HepG2 (cell line): ENCODE results near the gene BAMBI. TPM values are rescaled to one million over a fixed set of nuclear protein-coding genes. Genes with fewer than 3 reads are reported as not detected.
A peak's percentile ranks its signal among the peaks of the same experiment; 100 is the strongest.

Experiments used
- ATF5 ChIP-seq: sonication (generic); formaldehyde crosslinking; IDR thresholded peaks from 2 replicates; pipeline ENCODE4 v1.4.0; 2020; ENCODE audit warnings: mild to moderate bottlenecking, low read depth, missing genetic modification reagents
- CEBPB ChIP-seq: IDR thresholded peaks from 2 replicates; pipeline ENCODE4 v1.6.1; 2011; ENCODE audit warnings: low read depth, low read length, improper control_type of control experiment, borderline replicate concordance
- JARID2 ChIP-seq: sonication (generic); formaldehyde crosslinking; IDR thresholded peaks from 2 replicates; pipeline ENCODE4 v1.8.1; 2023; ENCODE audit warnings: missing genetic modification reagents, inconsistent platforms; ENCODE audit not compliant: insufficient replicate concordance
- KDM1A ChIP-seq: IDR thresholded peaks from 2 replicates; pipeline ENCODE4 v1.6.1; 2016; ENCODE audit warnings: missing compliant biosample characterization
- KDM4B ChIP-seq: sonication (generic); formaldehyde crosslinking; IDR thresholded peaks from 2 replicates; pipeline ENCODE4 v1.4.0; 2020; ENCODE audit warnings: missing genetic modification reagents
- NR2F1 ChIP-seq, 2 experiments: fragments of 450-650 bp in 1 of 2; formaldehyde crosslinking in 1 of 2; IDR thresholded peaks; 2 replicates each; pipeline versions ENCODE4 v1.5.0 to v1.6.1; 2016 to 2020; ENCODE audit warnings: mild to moderate bottlenecking in 1 of 2, missing compliant biosample characterization in 1 of 2, missing genetic modification reagents in 1 of 2, moderate library complexity in 1 of 2
- PPARG ChIP-seq: conservative IDR thresholded peaks from 2 replicates; pipeline ENCODE4 v1.6.1; 2016; ENCODE audit warnings: missing biosample characterization, missing genetic modification reagents
- SMAD3 ChIP-seq: sonication (generic); formaldehyde crosslinking; IDR thresholded peaks from 2 replicates; pipeline ENCODE4 v1.4.0; 2020; ENCODE audit warnings: missing genetic modification reagents
- TP53 ChIP-seq: sonication (generic); formaldehyde crosslinking; conservative IDR thresholded peaks from 2 replicates; pipeline ENCODE4 v1.4.0; 2020; ENCODE audit warnings: missing genetic modification reagents
- ZNF264 ChIP-seq: sonication (generic); formaldehyde crosslinking; IDR thresholded peaks from 2 replicates; pipeline ENCODE4 v1.4.0; 2020; ENCODE audit warnings: missing genetic modification reagents
- ZNF646 ChIP-seq: sonication (generic); formaldehyde crosslinking; IDR thresholded peaks from 2 replicates; pipeline ENCODE4 v1.9.0; 2021; ENCODE audit warnings: mild to moderate bottlenecking, missing genetic modification reagents
- polyA plus RNA-seq, 8 experiments: library from polyadenylated mRNA; depleted of rRNA in 3 of 8; stranded (reverse) in 7 of 8; unstranded in 1 of 8; fragments of >200 nt; fragmentation: Illumina TruSeq in 4 of 8; extraction: Trizol in 4 of 8; gene quantifications; 2 replicates each; pipeline versions ENCODE4 v1.2.1 to v1.2.3, GENCODE V29; 2011 to 2016; ENCODE audit warnings: low read depth in 4 of 8, missing spikeins in 1 of 8, mixed read lengths in 1 of 8; ENCODE audit not compliant: insufficient read depth in 1 of 8
- total RNA-seq, 5 experiments: library from RNA; depleted of rRNA; stranded (reverse); fragments of >200 nt; fragmentation: Illumina TruSeq; extraction: Trizol; gene quantifications; 2 replicates each; pipeline ENCODE4 v1.2.3, GENCODE V29; 2016; ENCODE audit warnings: low read depth in 1 of 5
- TF ChIP-seq, protein P1 (sequence below): IDR thresholded peaks from 2 replicates; pipeline ENCODE4 v1.6.1; 2018; ENCODE audit warnings: missing genetic modification reagents
- TF ChIP-seq, protein P2 (sequence below): sonication (generic); formaldehyde crosslinking; IDR thresholded peaks from 2 replicates; pipeline ENCODE4 v1.5.1; 2020; ENCODE audit warnings: mild to moderate bottlenecking, missing genetic modification reagents, borderline replicate concordance

Gene BAMBI
- total and polyA plus RNA-seq, 2 of the 13 experiments (the other 11 are each of a cell fraction or from before 2014, with no cell fraction given): 12.0 to 23.6 TPM

- TF ChIP-seq NR2F1 (CRISPR knock-in tag; IDR thresholded peaks at IDR 0.05) (no peak), KDM4B (peak; percentile 73; the same call in 1 of the 2 replicates), ATF5 (CRISPR knock-in tag) (no peak), PPARG (CRISPR knock-in tag) (no peak), SMAD3 (CRISPR knock-in tag) (no peak), JARID2 (CRISPR knock-in tag) (no peak), KDM1A (CRISPR knock-in tag) (no peak), ZNF264 (CRISPR knock-in tag) (no peak), ZNF646 (CRISPR knock-in tag) (no peak), TP53 (no peak), CEBPB (no peak)
- TF ChIP-seq, protein P1, sequence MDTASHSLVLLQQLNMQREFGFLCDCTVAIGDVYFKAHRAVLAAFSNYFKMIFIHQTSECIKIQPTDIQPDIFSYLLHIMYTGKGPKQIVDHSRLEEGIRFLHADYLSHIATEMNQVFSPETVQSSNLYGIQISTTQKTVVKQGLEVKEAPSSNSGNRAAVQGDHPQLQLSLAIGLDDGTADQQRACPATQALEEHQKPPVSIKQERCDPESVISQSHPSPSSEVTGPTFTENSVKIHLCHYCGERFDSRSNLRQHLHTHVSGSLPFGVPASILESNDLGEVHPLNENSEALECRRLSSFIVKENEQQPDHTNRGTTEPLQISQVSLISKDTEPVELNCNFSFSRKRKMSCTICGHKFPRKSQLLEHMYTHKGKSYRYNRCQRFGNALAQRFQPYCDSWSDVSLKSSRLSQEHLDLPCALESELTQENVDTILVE (CRISPR knock-in tag): no peak
- TF ChIP-seq, protein P2, sequence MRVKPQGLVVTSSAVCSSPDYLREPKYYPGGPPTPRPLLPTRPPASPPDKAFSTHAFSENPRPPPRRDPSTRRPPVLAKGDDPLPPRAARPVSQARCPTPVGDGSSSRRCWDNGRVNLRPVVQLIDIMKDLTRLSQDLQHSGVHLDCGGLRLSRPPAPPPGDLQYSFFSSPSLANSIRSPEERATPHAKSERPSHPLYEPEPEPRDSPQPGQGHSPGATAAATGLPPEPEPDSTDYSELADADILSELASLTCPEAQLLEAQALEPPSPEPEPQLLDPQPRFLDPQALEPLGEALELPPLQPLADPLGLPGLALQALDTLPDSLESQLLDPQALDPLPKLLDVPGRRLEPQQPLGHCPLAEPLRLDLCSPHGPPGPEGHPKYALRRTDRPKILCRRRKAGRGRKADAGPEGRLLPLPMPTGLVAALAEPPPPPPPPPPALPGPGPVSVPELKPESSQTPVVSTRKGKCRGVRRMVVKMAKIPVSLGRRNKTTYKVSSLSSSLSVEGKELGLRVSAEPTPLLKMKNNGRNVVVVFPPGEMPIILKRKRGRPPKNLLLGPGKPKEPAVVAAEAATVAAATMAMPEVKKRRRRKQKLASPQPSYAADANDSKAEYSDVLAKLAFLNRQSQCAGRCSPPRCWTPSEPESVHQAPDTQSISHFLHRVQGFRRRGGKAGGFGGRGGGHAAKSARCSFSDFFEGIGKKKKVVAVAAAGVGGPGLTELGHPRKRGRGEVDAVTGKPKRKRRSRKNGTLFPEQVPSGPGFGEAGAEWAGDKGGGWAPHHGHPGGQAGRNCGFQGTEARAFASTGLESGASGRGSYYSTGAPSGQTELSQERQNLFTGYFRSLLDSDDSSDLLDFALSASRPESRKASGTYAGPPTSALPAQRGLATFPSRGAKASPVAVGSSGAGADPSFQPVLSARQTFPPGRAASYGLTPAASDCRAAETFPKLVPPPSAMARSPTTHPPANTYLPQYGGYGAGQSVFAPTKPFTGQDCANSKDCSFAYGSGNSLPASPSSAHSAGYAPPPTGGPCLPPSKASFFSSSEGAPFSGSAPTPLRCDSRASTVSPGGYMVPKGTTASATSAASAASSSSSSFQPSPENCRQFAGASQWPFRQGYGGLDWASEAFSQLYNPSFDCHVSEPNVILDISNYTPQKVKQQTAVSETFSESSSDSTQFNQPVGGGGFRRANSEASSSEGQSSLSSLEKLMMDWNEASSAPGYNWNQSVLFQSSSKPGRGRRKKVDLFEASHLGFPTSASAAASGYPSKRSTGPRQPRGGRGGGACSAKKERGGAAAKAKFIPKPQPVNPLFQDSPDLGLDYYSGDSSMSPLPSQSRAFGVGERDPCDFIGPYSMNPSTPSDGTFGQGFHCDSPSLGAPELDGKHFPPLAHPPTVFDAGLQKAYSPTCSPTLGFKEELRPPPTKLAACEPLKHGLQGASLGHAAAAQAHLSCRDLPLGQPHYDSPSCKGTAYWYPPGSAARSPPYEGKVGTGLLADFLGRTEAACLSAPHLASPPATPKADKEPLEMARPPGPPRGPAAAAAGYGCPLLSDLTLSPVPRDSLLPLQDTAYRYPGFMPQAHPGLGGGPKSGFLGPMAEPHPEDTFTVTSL: no peak
Measured at GRCh38 chr10:28663576-28664368, 13.5 kb upstream of the BAMBI start (continued).
